ENCODE measurements around the gene KLHL12. TPM values are rescaled to one million over a fixed set of nuclear protein-coding genes. Genes with fewer than 3 reads are reported as not detected.

KLHL12 gene
- total and polyA plus RNA-seq, 2 of the 8 experiments (the other 6 are each of a cell fraction or from before 2014, with no cell fraction given) = 27.2 to 33.3 TPM

- TF ChIP-seq CTCF (IDR thresholded peaks at IDR 0.05; ENCODE audit: control extremely low read depth in 1 of 3, insufficient read depth in 1 of 3, low read depth in 1 of 3, low read length in 3 of 3) (peak in 2 of 3 experiments; percentile 87 to 88; a peak in 3 of 4 replicates), TAF1 (IDR thresholded peaks at IDR 0.05; ENCODE audit: low read depth, low read length) (0 out of 2 replicates have a peak, but pooled peaks have one; percentile 32), TBP (IDR thresholded peaks at IDR 0.05; ENCODE audit: low read depth, low read length) (0 out of 2 replicates have a peak, but pooled peaks have one; percentile 11), CHD1 (IDR thresholded peaks at IDR 0.05; ENCODE audit: low read depth, low read length) (no peak), RAD21 (IDR thresholded peaks at IDR 0.05 in 1 of 2, conservative IDR thresholded peaks at IDR 0.05 in 1 of 2; ENCODE audit: low read depth in 2 of 2, low read length in 2 of 2) (peak; percentile 47 to 52), SIN3A (conservative IDR thresholded peaks at IDR 0.05 in 1 of 2, IDR thresholded peaks at IDR 0.05 in 1 of 2; ENCODE audit: low read depth in 1 of 2, low read length in 2 of 2) (peak in 1 of 2 experiments; percentile 62; a peak in 1 of 4 replicates)
- H3K4me1 ChIP-seq (replicated peaks in 1 of 4; ENCODE audit: control insufficient read depth in 3 of 4, insufficient read depth in 4 of 4, low read length in 3 of 4) = peaks cover 4 to 6% (median 5%) of the 10 kb centered on the region in 4 experiments; a peak in 6 of 7 replicates
- no peak overlapping the region for H4K8ac ChIP-seq (ENCODE audit: extremely low read depth, insufficient read depth, low read length)
- H3K9ac ChIP-seq (replicated peaks in 1 of 4; ENCODE audit: extremely low read depth in 1 of 4, low read depth in 3 of 4, low read length in 3 of 4) = no peak overlapping the region
- H2AFZ ChIP-seq (ENCODE audit: low read length) = peak overlapping the region; percentile 88; the same call in 1 of the 2 replicates
- H3K56ac ChIP-seq (replicated peaks; ENCODE audit: insufficient read length, low read depth, low read length) = no peak overlapping the region
- H3K79me1 ChIP-seq (ENCODE audit: low read depth, low read length) = no peaks in the 10 kb centered on the region
- H4K91ac ChIP-seq (replicated peaks; ENCODE audit: insufficient read length, low read length) = no peak overlapping the region
- no peak overlapping the region for H2BK120ac ChIP-seq (replicated peaks; ENCODE audit: low read depth, low read length)
- FAIRE-seq (peak; percentile 70), DNase-seq (ENCODE audit: low read depth in 1 of 2, low spot score in 2 of 2) (peak in 1 of 2 experiments; percentile 49)
- H3K23me2 ChIP-seq (ENCODE audit: low read depth, low read length) = peaks cover 10% of the 10 kb centered on the region
- no peak overlapping the region for H2AK5ac ChIP-seq (ENCODE audit: low read depth, low read length)
- H2BK5ac ChIP-seq (ENCODE audit: low read depth, low read length) = no peak overlapping the region
- no peak overlapping the region for H2BK15ac ChIP-seq (ENCODE audit: low read length)
- no peak overlapping the region for H3K4me3 ChIP-seq (ENCODE audit: extremely low read depth in 1 of 4, insufficient read depth in 2 of 4, low read depth in 3 of 4, low read length in 4 of 4)
- peaks cover 0 to 2% of the 10 kb centered on the region in 2 experiments for H4K20me1 ChIP-seq (replicated peaks in 1 of 2; ENCODE audit: control insufficient read depth in 1 of 2, insufficient read depth in 2 of 2, low read length in 2 of 2)
- no peak overlapping the region for H3K23ac ChIP-seq (ENCODE audit: insufficient read length)
- no peaks in the 10 kb centered on the region; a peak in 2 of 7 replicates for H3K27me3 ChIP-seq (replicated peaks in 1 of 4; ENCODE audit: control insufficient read depth in 3 of 4, extremely low read depth in 1 of 4, insufficient read depth in 3 of 4, low read length in 3 of 4)
- H4K5ac ChIP-seq (ENCODE audit: insufficient read length, low read depth, low read length) = no peak overlapping the region
- H3K18ac ChIP-seq (ENCODE audit: extremely low read depth, low read length) = no peak overlapping the region
- no peak overlapping the region for H3K4ac ChIP-seq (replicated peaks; ENCODE audit: insufficient read length, low read depth, low read length)
- H3K14ac ChIP-seq (ENCODE audit: insufficient read length) = no peak overlapping the region
- WGBS, 2 experiments (ENCODE audit: extremely low coverage in 1 of 2, insufficient coverage in 1 of 2, insufficient read length in 1 of 2, insufficient replicate concordance in 2 of 2, low coverage in 1 of 2, low lambda C conversion rate in 2 of 2, missing lambda C conversion rate in 1 of 2) = 37% methylated on average over 5 of the region's 5 CpGs; no CpG with 5 or more reads in 1 of the 2 experiments
- H3K27ac ChIP-seq (ENCODE audit: low read depth, low read length) = no peak overlapping the region
- no peak overlapping the region for H2BK12ac ChIP-seq (ENCODE audit: low read depth, low read length)
- ChIA-PET POLR2A (ENCODE audit: partially characterized antibody) (interaction anchor here (0.9 to 2.0 kb wide), 3 partner anchors 14 to 40 kb away, joined by 3 to 7 read pairs (median 3); no protein-coding TSS in a partner anchor), CTCF (ENCODE audit: partially characterized antibody) (interaction anchor here (0.8 to 1.7 kb wide), 6 partner anchors 9 to 40 kb away, joined by 3 to 11 read pairs (median 6); no protein-coding TSS in a partner anchor)
- no peaks in the 10 kb centered on the region for H3K9me3 ChIP-seq (ENCODE audit: insufficient read depth in 2 of 2, low read depth in 1 of 2, low read length in 1 of 2)
- no peaks in the 10 kb centered on the region for H3K36me3 ChIP-seq (ENCODE audit: control insufficient read depth in 2 of 4, insufficient read depth in 4 of 4, low read length in 3 of 4)
- H3K79me2 ChIP-seq (ENCODE audit: control insufficient read depth in 1 of 2, insufficient read depth in 2 of 2, low read length in 2 of 2) = no peaks in the 10 kb centered on the region
- no peak overlapping the region for H3K4me2 ChIP-seq (ENCODE audit: insufficient read depth in 1 of 2, low read depth in 2 of 2, low read length in 2 of 2)
- H2BK20ac ChIP-seq (ENCODE audit: low read length) = no peak overlapping the region
These were observed 41.9 kb upstream of the KLHL12 start for GRCh38 chr1:202968895-202969295.
